ENCODE results near the gene RALGAPA2. TPM values are rescaled to one million over a fixed set of nuclear protein-coding genes. Genes with fewer than 3 reads are reported as not detected.

The RALGAPA2 gene
- polyA plus RNA-seq, 1 of the 3 experiments (the other 2 are of a cell fraction), result 1.0 TPM

GRCh38 chr20:20732641-20733040, 20.2 kb upstream of the RALGAPA2 start:
- H3F3A ChIP-seq (replicated peaks; ENCODE audit: insufficient read depth), result no peaks in the 10 kb centered on the region
- H3K9me2 ChIP-seq, result no peaks in the 10 kb centered on the region
- H3K4me3 ChIP-seq (ENCODE audit: low read depth in 2 of 2, low read length in 1 of 2), result no peak overlapping the region
- CTCF ChIA-PET, result interaction anchor here (1.2 kb wide), 1 partner anchor 19 kb away, joined by 3 read pairs; no protein-coding TSS in a partner anchor
- no peak overlapping the region; the same call in 1 of the 2 replicates for H3K4me2 ChIP-seq
- no peak for TF ChIP-seq USF2 (IDR thresholded peaks at IDR 0.05; ENCODE audit: borderline replicate concordance, low read depth, low read length)
- no peak for TF ChIP-seq CTCF (IDR thresholded peaks at IDR 0.05)
- H3K4me1 ChIP-seq (ENCODE audit: control insufficient read depth in 1 of 2, insufficient read depth in 2 of 2, low read depth in 1 of 2, low read length in 1 of 2), result peaks cover 0 to 12% of the 10 kb centered on the region in 2 experiments; a peak in 1 of 4 replicates
- no peaks in the 10 kb centered on the region for H3K9me3 ChIP-seq
- no peak overlapping the region for H2AFZ ChIP-seq (ENCODE audit: low read depth)
- 35% methylated on average over 4 of the region's 4 CpGs for WGBS (ENCODE audit: low lambda C conversion rate)
- no peak for DNase-seq
- H3K27me3 ChIP-seq (ENCODE audit: insufficient read depth), result peaks cover 3% of the 10 kb centered on the region; the same call in 1 of the 2 replicates
- no peaks in the 10 kb centered on the region for H3K36me3 ChIP-seq (replicated peaks in 1 of 2; ENCODE audit: control insufficient read depth in 1 of 2, insufficient read depth in 2 of 2, low read length in 1 of 2)
- no peak overlapping the region for H3K9ac ChIP-seq
- H3K79me2 ChIP-seq (ENCODE audit: insufficient read depth), result no peaks in the 10 kb centered on the region
- no peaks in the 10 kb centered on the region for H4K20me1 ChIP-seq (ENCODE audit: insufficient read depth)
- no peak overlapping the region for H3K27ac ChIP-seq (ENCODE audit: low read depth in 2 of 2, low read length in 1 of 2)
- POLR2A ChIA-PET, result no interaction called here

GRCh38 chr20:20731945-20732296, 19.5 kb upstream of the RALGAPA2 start:
- CTCF ChIA-PET, result interaction anchor here (1.2 kb wide), 1 partner anchor 20 kb away, joined by 3 read pairs; no protein-coding TSS in a partner anchor

More at GRCh38 chr20:20731945-20732296, 19.5 kb upstream of the RALGAPA2 start:
- Histone ChIP-seq H3K27ac (ENCODE audit: low read depth in 2 of 2, low read length in 1 of 2) (no peak overlapping the region), H3K4me3 (ENCODE audit: low read depth in 2 of 2, low read length in 1 of 2) (no peak overlapping the region), H3K79me2 (ENCODE audit: insufficient read depth) (no peaks in the 10 kb centered on the region), H3K9ac (no peak overlapping the region), H3K36me3 (replicated peaks in 1 of 2; ENCODE audit: control insufficient read depth in 1 of 2, insufficient read depth in 2 of 2, low read length in 1 of 2) (no peaks in the 10 kb centered on the region), H2AFZ (ENCODE audit: low read depth) (no peak overlapping the region), H3K9me2 (no peaks in the 10 kb centered on the region), H3F3A (replicated peaks; ENCODE audit: insufficient read depth) (no peaks in the 10 kb centered on the region), H3K9me3 (no peaks in the 10 kb centered on the region), H3K4me1 (ENCODE audit: control insufficient read depth in 1 of 2, insufficient read depth in 2 of 2, low read depth in 1 of 2, low read length in 1 of 2) (peaks cover 0 to 12% of the 10 kb centered on the region in 2 experiments; a peak in 1 of 4 replicates), H3K4me2 (no peak overlapping the region; the same call in 1 of the 2 replicates), H3K27me3 (ENCODE audit: insufficient read depth) (no peaks in the 10 kb centered on the region; the same call in 1 of the 2 replicates), H4K20me1 (ENCODE audit: insufficient read depth) (no peaks in the 10 kb centered on the region)
- no peak for TF ChIP-seq TEAD4 (IDR thresholded peaks at IDR 0.05; ENCODE audit: borderline replicate concordance, insufficient read depth)
- no peak for TF ChIP-seq CTCF (IDR thresholded peaks at IDR 0.05)
- no peak for TF ChIP-seq EZH2phosphoT487 (IDR thresholded peaks at IDR 0.05; ENCODE audit: borderline replicate concordance, low read depth)
- TF ChIP-seq NFIC (IDR thresholded peaks at IDR 0.05; ENCODE audit: borderline replicate concordance), result no peak
- TF ChIP-seq RFX5 (IDR thresholded peaks at IDR 0.05; ENCODE audit: low read length), result no peak
- no peak for TF ChIP-seq TCF12 (IDR thresholded peaks at IDR 0.05)
- TF ChIP-seq EP300 (IDR thresholded peaks at IDR 0.05; ENCODE audit: borderline replicate concordance in 1 of 2, low read depth in 1 of 2, low read length in 1 of 2), result no peak
- TF ChIP-seq ELF1 (IDR thresholded peaks at IDR 0.05), result no peak
- no peak for TF ChIP-seq MEF2A (IDR thresholded peaks at IDR 0.05; ENCODE audit: borderline replicate concordance, low read depth)
- POLR2A ChIA-PET, result no interaction called here
- no peak for DNase-seq
- WGBS (ENCODE audit: low lambda C conversion rate), result 43% methylated on average over 2 of the region's 2 CpGs
